SK-N-MC (cell line): Measurements from ENCODE around the gene DLG1.

Experiments
- EZH2 ChIP-seq: fragments of 200-600 bp; sonication (generic); IDR thresholded peaks from one replicate; pipeline ENCODE4 v1.6.1; 2017; ENCODE audit warnings: antibody characterized with exemption
- FOXP2 ChIP-seq: optimal IDR thresholded peaks from 2 replicates; pipeline ENCODE3; 2011; ENCODE audit warnings: mild to moderate bottlenecking, moderate library complexity; ENCODE audit not compliant: insufficient read depth; ENCODE audit errors: extremely low read length, control extremely low read depth
- POLR2AphosphoS5 ChIP-seq: IDR thresholded peaks from 2 replicates; pipeline ENCODE4 v1.6.1; 2012; ENCODE audit warnings: mild to moderate bottlenecking, low read depth, low read length, borderline replicate concordance

GRCh38 chr3:197216914-197217313 lies 81.5 kb downstream of the DLG1 start:
- no peak for TF ChIP-seq EZH2
- no peak for TF ChIP-seq POLR2AphosphoS5
- TF ChIP-seq FOXP2 = no peak
